Globus pallidus (tissue), 1 donor: ENCODE results near the gene RIT2.

Experiments
- DNase-seq: peaks from one replicate; pipeline ENCODE4 v3.0.0-alpha.2; 2015; ENCODE audit warnings: low spot score

The RIT2 gene

GRCh38 chr18:43010611-43011010, 104.9 kb downstream of the RIT2 start:
- no peak for DNase-seq

GRCh38 chr18:43009674-43010073, 105.8 kb downstream of the RIT2 start:
- no peak for DNase-seq

DNA sequence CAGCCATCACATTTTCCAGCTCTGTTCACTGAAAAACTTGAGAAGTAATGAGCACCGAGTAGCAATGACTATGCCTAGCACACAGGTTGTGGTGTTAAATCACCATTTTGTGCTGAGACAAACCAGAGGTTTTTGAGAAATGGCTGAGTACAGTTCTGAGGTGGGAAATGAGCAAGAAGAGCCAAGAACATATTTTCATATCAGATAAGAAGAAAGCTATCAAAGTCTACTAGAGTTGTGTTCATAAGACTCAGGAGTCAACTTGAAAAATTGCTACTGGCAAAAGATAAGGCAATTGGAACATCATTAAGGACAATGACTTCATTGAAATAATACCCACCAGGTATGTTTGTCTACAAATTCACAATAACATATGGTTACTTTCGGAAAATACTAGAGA, 108.1 kb downstream of the RIT2 start:
- no peak for DNase-seq

DNA sequence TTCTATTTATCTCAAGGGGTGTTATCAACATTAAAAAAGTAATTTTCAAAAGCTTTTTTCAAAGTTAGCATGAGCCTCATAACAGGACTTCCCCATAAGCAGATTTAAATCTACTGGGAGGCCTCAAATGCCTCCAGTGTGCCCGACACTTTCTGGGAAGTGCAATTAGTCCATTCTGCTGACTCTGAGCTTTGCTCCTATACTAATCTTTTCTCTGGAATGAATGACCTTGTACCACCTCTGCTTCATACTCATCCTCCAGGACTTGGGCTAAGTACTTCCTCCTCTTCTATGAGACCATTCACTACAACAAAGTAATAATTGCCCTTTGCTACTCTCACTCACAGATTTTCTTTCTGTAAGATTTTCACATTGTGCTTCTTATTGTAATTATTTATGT, 111.1 kb downstream of the RIT2 start:
- DNase-seq: no peak

DNA sequence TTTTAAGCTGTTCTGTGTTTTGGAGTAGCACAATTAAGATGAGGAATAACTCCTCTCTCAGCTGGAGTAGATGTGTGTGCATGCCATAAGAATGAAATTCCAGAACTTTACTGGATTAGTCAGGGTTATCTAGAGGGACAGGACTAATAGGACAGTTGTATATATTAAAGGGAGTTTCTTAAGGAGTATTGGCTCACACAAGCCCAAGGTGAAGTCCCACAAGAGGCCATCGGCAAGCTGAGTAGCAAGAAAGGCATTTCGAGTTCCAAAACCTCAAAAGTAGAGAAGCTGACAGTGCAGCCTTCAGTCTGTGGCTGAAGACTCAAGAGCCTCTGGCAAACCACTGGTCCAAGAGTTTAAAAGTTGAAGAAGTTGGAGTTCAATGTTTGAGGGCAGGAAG, 113.7 kb downstream of the RIT2 start:
- DNase-seq: no peak

- DNase-seq: no peak
Observed at GRCh38 chr18:42996824-42997223, 118.7 kb downstream of the RIT2 start.

DNA sequence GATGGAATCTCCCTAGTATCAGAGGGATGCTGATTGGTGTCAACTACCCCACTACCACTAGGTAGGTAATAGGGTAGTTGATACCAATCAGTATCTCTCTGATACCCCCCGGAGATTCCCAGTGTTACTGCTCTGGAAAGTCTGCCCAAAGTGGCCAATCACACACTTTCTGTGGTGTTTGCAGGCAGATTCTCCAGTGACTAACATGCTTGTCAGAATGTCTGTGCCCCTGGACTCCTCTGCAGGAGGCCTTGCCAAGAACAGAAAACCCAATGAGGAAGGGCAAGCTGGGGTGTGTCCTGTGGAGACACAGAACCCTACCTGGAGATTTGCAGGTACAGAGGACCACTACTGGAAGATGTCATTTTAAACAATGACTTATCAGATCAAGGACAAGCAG, 135.1 kb downstream of the RIT2 start:
- no peak for DNase-seq

DNA sequence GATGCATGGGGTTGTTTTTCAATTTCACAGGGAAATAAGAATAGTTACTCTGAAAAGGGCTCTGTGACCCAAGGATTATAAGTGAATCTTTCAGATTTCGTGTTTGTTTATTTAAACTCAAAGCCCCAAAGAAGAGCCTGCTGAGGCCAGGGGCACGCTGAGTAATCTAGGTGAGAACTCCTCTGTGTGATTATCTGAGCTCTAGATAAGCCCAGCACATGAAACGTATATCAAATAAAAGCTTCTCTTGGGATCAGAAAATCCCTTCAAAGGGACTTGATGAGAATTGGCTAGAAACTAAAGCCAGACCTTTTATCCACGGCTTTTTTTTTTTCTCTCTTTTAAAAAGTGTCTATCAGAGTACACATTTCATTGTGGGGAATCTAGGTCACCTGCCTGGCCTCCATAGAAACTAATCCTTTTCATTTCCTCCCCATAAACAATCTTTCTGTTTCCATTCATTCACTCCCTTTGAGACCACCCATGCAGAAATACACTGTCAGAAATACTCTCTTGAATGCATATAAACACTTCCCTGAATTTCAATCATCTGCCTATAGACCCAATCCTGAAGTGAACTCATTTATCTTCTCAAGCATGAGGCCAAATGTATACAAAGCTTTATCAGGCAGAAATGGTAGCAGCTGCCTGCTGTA, 137.4 kb downstream of the RIT2 start:
- no peak for DNase-seq

DNA sequence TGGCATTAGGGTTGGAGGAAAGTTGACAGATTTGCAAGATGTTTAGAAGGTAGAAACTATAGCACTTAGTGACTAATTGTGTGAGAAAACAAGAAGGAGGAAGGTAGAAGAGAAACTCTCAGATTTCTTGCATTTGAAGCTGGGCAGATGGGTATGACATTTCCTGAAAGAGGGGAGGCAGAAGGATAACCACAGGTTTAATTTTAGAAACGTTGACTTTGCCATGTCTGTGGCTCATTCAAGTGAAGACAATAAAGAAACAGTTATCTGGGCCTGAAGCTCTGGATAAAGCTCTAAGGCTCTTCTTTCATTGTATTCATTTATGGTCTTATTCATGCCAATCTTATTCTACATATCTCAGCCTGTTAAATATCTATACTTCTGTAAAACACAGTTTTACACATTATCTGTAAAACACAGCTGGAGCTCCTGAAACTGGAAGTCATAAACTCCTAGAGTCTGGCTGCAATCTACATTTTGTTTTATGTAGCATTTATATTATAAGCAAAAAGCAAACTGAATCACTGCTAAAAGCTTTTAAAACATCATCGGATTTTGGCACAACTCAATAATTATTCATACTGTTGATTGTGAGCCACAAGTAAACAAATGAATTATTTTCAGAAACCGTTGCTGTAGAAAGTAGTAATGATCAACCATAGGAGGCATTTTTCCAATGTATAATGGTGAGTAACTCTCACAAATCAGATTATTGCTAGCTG, 138.5 kb downstream of the RIT2 start:
- DNase-seq: no peak

DNA sequence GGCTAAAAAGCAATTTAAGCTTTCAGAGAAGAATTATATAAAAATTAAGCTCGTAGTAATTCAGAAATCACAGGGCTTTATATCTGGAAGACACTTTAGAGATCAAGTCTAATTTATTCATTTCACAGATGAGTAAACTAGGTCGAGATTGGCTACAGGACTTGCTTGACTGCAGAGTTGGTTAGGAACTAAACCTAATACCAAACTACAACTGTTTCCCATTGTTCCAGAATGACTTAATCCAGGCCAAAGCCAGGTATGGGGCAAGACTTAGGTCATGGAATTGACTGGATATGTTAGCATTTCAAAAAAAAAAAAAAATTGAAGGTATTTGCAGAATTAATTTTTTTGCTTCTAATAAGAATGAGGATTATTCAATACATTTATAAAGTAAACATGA, 146.1 kb downstream of the RIT2 start:
- no peak for DNase-seq

DNA sequence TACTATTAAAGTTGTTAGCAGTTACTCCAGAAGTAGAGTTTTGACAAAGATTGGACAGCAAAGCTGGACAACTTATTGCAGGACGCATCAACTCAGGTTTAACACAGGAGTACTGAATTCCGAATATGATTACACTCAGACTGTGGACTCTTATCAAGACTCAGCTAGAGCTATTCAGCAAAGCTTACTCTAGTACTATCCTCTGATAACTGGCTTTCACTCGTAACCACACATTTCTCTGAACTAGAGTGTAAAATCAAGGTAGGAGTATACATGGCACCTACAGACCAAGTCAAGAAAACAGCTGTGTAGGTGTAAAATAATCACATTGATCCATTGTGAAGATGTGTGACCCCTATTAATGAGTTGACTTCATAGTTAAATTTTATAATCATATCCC, 154.2 kb downstream of the RIT2 start:
- no peak for DNase-seq

- no peak for DNase-seq
Observed at GRCh38 chr18:42959528-42959927, 156.0 kb downstream of the RIT2 start.

DNA sequence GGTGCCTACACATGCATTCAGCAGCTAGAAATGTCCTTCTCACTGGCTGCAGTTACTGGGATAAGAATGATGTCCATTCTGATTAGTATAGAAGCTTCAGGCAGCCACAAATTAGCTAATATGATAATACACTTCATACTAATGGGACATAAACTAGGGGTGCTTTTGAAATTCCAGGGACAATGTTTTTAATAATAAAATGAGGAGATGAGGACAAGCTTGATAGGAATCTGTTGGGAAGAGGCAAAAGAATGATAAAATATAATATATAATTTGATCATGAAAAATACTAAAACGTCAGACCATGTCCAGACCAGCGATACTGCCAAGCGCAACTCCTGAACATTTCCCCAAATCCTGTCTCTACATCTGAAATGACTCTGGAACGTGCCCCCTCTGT, 157.1 kb downstream of the RIT2 start:
- no peak for DNase-seq

DNA sequence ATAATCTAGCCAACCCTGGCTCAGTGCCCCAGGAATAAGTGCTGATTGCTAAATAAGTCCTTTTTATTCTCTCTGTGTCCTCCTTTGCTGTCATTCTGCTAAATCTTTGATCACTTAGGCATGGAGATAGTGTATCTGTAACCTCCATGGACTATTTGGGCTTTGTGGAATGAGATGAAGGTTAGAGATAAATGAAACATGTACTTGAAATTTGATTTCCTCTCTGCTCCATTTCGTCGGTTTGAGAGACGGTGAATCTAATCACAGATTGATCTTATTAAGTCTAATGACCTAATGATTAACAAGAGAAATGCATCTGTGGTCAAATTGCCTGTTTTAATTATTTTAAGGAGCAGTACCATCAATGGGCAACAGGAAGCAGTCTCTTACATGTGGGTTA, 159.2 kb downstream of the RIT2 start:
- DNase-seq: no peak

- no peak for DNase-seq
Observed at GRCh38 chr18:42954887-42955286, 160.6 kb downstream of the RIT2 start.

GRCh38 chr18:42953306-42953705, 162.2 kb downstream of the RIT2 start:
- no peak for DNase-seq

DNA sequence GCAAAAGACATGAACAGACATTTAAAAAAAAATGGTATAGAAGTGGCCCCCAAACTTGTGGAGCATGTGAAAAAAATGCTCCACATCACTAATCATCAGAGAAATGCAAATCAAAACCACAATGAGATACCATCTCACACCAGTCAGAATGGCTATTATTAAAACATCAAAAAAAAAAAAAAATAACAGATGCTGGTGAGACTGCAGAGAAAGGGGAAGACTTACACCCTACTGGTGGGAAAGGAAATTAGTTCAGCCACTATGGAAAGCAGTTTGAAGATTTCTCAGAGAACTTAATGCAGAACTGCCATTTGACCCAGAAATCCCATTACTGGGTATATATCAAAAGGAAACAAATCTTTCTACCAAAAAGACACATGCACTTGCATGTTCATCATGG, 164.8 kb downstream of the RIT2 start:
- DNase-seq: no peak

DNA sequence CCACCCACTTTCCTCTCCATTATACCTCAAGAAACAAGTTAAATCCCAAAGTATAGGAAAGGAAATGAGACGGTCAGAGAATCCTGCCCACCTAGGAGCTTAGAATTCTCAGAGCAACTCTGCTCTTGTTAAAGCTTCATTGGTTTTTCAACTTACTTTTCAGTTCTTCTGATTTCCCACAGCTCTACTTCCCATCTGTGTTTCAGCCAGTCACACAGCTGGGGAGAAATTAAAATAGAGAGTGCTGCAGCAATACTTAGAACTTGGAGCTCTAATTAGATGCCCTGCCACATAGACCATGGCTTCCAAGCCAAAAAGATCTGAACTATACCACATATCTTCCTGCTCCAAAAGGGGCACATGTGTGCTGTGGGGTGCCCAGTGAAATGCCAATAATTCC, 166.7 kb downstream of the RIT2 start:
- no peak for DNase-seq

GRCh38 chr18:42941860-42942259, 173.6 kb downstream of the RIT2 start:
- no peak for DNase-seq

GRCh38 chr18:42941021-42941420, 174.5 kb downstream of the RIT2 start:
- DNase-seq: no peak

DNA sequence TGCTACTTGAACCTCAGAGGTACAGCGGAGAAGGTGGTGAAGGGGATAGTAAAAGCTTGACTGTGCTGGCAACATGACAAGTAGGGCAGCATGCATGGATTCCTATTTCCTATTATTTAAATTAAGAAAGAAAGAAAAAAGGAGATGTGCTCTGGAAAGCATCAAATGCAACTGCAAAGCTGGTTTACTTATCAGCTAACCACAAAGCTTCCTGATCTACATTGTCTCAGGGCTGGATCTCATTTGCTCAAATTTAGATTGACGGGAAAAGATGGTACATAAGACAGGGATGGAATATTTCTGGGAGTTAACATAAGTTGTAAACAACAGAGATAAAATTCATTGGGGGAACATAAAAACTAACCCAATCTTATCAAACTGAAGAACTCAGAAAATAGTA, 178.0 kb downstream of the RIT2 start:
- DNase-seq: no peak

- no peak for DNase-seq
Observed at GRCh38 chr18:42936289-42936688, 179.2 kb downstream of the RIT2 start.

DNA sequence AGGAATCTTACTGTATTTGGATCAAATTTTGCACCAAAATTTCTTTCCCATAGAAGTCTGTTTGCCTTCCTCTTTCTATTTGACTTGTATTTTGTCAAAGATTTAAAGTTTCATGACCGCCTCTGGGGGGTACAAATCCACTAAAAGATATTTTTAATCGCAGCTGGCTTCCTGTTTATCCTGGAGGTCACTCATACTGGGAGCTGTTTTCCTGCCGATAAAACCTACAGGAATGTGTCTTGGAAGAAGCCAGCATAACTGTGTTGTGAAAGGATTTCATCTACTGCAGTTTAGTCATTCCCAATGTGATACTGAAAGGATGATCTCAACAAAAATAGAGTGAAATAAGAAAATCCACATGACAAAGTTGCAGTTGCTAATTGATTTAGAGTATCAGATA, 184.0 kb downstream of the RIT2 start:
- no peak for DNase-seq

- DNase-seq: no peak
Observed at GRCh38 chr18:42929857-42930256, 185.6 kb downstream of the RIT2 start.
